PC-9 (cell line): Measurements from ENCODE around the gene MAST2. TPM values are rescaled to one million over a fixed set of nuclear protein-coding genes. Genes with fewer than 3 reads are reported as not detected.

Experiments
- BruUV-seq: library from RNA; stranded (reverse); fragments of 400-500 nt; replicated peaks from 2 replicates; lab custom pipeline; 2021; lab: Mats Ljungman, UMichigan
- CTCF ChIA-PET: fragments of 300-600 bp; sonication (Branson Sonifier 250); formaldehyde crosslinking; loops from one replicate; lab custom pipeline; 2022; ENCODE audit warnings: antibody characterized with exemption; lab: Charles Lee
- POLR2A ChIA-PET: fragments of 300-600 bp; sonication (Branson Sonifier 250); formaldehyde crosslinking; loops from one replicate; lab custom pipeline; 2022; ENCODE audit warnings: antibody characterized with exemption; ENCODE audit not compliant: unreplicated experiment; lab: Charles Lee
- DNase-seq, 2 experiments: peaks; one replicate each; pipeline versions ENCODE4 v3.0.0 to v3.0.0-alpha.2; 2015 to 2022; ENCODE audit warnings: mixed read lengths in 1 of 2
- H2AFZ ChIP-seq: fragments of 200-600 bp; sonication (generic); 2 replicates; pipeline ENCODE4 v1.8.1; 2017; ENCODE audit warnings: antibody characterized with exemption
- H3F3A ChIP-seq: fragments of 200-600 bp; sonication (generic); 2 replicates; pipeline ENCODE4 v1.8.1; 2017; ENCODE audit warnings: antibody characterized with exemption, mild to moderate bottlenecking, low read depth; ENCODE audit not compliant: insufficient read depth
- H3K27ac ChIP-seq: fragments of 200-600 bp; sonication (generic); 2 replicates; pipeline ENCODE4 v1.6.1; 2016; ENCODE audit warnings: mixed run types
- H3K27me3 ChIP-seq: fragments of 200-600 bp; sonication (generic); 2 replicates; pipeline ENCODE4 v1.6.1; 2016; ENCODE audit warnings: low read depth, mixed run types; ENCODE audit not compliant: insufficient read depth
- H3K36me3 ChIP-seq: fragments of 200-600 bp; sonication (generic); 2 replicates; pipeline ENCODE4 v1.6.1; 2016; ENCODE audit warnings: low read depth, mixed run types
- H3K4me1 ChIP-seq: fragments of 200-600 bp; sonication (generic); replicated peaks from 2 replicates; pipeline ENCODE4 v1.6.1; 2016; ENCODE audit warnings: mixed run types; ENCODE audit not compliant: insufficient read depth
- H3K4me2 ChIP-seq: fragments of 200-600 bp; sonication (generic); 2 replicates; pipeline ENCODE4 v1.6.1; 2017; ENCODE audit warnings: mixed run types
- H3K4me3 ChIP-seq: fragments of 200-600 bp; sonication (generic); 2 replicates; pipeline ENCODE4 v1.6.1; 2016; ENCODE audit warnings: mixed run types
- H3K79me2 ChIP-seq: fragments of 200-600 bp; sonication (generic); 2 replicates; pipeline ENCODE4 v1.6.1; 2017; ENCODE audit warnings: low read depth, mixed run types
- H3K9me2 ChIP-seq: fragments of 200-600 bp; sonication (generic); 2 replicates; pipeline ENCODE4 v1.8.1; 2017; ENCODE audit warnings: mild to moderate bottlenecking; ENCODE audit not compliant: insufficient read depth
- H3K9me3 ChIP-seq: fragments of 200-600 bp; sonication (generic); 2 replicates; pipeline ENCODE4 v1.8.1; 2016; ENCODE audit warnings: low read depth; ENCODE audit not compliant: insufficient read depth
- H4K20me1 ChIP-seq: fragments of 200-600 bp; sonication (generic); 2 replicates; pipeline ENCODE4 v1.8.1; 2017; ENCODE audit not compliant: insufficient read depth
- EZH2 ChIP-seq: fragments of 200-600 bp; sonication (generic); IDR thresholded peaks from 2 replicates; pipeline ENCODE4 v1.8.0; 2017; ENCODE audit warnings: antibody characterized with exemption, low read depth
- intact Hi-C: fragments of 100-400 bp; cut with micrococcal nuclease; formaldehyde crosslinking; loops from one replicate; pipeline ENCODE4 v1.10.0; 2022; ENCODE audit not compliant: unreplicated experiment
- total RNA-seq: library from RNA; stranded (reverse); gene quantifications from 2 replicates; pipeline ENCODE4 v1.2.3, GENCODE V29; 2021
- TF ChIP-seq, protein P1 (sequence below): fragments of 200-600 bp; sonication (generic); conservative IDR thresholded peaks from 2 replicates; pipeline ENCODE4 v1.6.1; 2017; ENCODE audit warnings: mixed run types, antibody characterized with exemption, mild to moderate bottlenecking, moderate library complexity

Gene MAST2
- total RNA-seq, 1 experiment from 2014 or later = 58.8 TPM

DNA sequence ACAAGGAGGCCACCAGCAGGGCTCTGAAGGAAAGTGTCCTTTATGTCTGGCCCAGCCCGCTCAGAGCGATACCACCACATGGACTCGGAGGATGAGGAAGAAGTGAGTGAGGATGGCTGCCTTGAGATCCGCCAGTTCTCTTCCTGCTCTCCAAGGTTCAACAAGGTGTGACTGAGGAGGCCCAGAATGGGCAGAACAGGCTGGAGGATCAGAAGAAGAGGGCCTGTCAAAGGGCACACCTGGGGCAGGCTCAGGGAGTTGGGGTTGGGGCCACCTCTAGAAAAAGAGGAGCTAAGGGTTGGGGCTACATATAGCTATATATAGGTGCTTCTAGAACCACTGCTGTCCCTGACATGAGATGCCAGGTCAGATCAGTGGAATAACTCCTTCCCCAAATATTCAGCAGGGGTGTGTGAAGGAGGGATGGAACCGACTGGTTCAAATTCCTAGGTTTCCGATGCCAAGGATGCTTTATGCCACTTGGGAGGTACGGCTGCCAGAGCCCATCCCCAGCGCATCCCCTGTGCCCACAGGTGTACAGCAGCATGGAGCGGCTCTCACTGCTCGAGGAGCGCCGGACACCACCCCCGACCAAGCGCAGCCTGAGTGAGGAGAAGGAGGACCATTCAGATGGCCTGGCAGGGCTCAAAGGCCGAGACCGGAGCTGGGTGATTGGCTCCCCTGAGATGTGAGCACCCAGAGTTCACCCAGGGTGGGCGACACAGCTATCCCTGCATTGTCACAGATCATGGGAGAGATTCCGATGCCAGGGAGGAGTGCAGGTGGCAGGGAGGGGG is 226.9 kb downstream of the MAST2 start:
- Histone ChIP-seq H3K4me3 (no peak overlapping the region), H3F3A (no peaks in the 10 kb centered on the region), H4K20me1 (no peaks in the 10 kb centered on the region), H3K9me2 (no peaks in the 10 kb centered on the region), H3K36me3 (no peaks in the 10 kb centered on the region), H3K27ac (no peak overlapping the region), H3K27me3 (no peaks in the 10 kb centered on the region), H2AFZ (no peak overlapping the region), H3K4me2 (no peak overlapping the region), H3K4me1 (no peaks in the 10 kb centered on the region), H3K9me3 (no peaks in the 10 kb centered on the region), H3K79me2 (no peaks in the 10 kb centered on the region)
- no TSS peak for BruUV-seq
- CTCF ChIA-PET = interaction anchor here (0.6 kb wide), 1 partner anchor 156 kb away, joined by 16 read pairs; no protein-coding TSS in a partner anchor
- POLR2A ChIA-PET = no interaction called here
- intact Hi-C loops = no loop called here
- TF ChIP-seq, protein P1, sequence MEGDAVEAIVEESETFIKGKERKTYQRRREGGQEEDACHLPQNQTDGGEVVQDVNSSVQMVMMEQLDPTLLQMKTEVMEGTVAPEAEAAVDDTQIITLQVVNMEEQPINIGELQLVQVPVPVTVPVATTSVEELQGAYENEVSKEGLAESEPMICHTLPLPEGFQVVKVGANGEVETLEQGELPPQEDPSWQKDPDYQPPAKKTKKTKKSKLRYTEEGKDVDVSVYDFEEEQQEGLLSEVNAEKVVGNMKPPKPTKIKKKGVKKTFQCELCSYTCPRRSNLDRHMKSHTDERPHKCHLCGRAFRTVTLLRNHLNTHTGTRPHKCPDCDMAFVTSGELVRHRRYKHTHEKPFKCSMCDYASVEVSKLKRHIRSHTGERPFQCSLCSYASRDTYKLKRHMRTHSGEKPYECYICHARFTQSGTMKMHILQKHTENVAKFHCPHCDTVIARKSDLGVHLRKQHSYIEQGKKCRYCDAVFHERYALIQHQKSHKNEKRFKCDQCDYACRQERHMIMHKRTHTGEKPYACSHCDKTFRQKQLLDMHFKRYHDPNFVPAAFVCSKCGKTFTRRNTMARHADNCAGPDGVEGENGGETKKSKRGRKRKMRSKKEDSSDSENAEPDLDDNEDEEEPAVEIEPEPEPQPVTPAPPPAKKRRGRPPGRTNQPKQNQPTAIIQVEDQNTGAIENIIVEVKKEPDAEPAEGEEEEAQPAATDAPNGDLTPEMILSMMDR = no peak
- TF ChIP-seq EZH2 = no peak
- no peak for DNase-seq

GRCh38 chr1:46030876-46031660 is 227.7 kb downstream of the MAST2 start:
- Histone ChIP-seq H3F3A (peaks cover 4% of the 10 kb centered on the region; the same call in 1 of the 2 replicates), H3K79me2 (no peaks in the 10 kb centered on the region), H3K36me3 (0 out of 2 replicates have a peak, but pooled peaks cover 3% of the 10 kb centered on the region), H4K20me1 (no peaks in the 10 kb centered on the region), H3K9me3 (no peaks in the 10 kb centered on the region), H3K27ac (no peak overlapping the region), H3K27me3 (no peaks in the 10 kb centered on the region), H3K4me2 (no peak overlapping the region), H3K4me1 (no peaks in the 10 kb centered on the region), H3K4me3 (no peak overlapping the region), H3K9me2 (no peaks in the 10 kb centered on the region), H2AFZ (no peak overlapping the region)
- BruUV-seq = no TSS peak
- intact Hi-C loops = no loop called here
- CTCF ChIA-PET = no interaction called here
- TF ChIP-seq EZH2 = no peak
- TF ChIP-seq, protein P1 = no peak
- POLR2A ChIA-PET = interaction anchor here (0.5 to 0.6 kb wide), 2 partner anchors 133 to 216 kb away, joined by 8 to 13 read pairs; partner anchors contain the start of gene RAD54L
- no peak for DNase-seq
